HepG2 (cell line): Measurements from ENCODE around the gene OR10AD1. TPM values are rescaled to one million over a fixed set of nuclear protein-coding genes. Genes with fewer than 3 reads are reported as not detected.
A peak's percentile ranks its signal among the peaks of the same experiment; 100 is the strongest.

Source experiments
- ATF6 ChIP-seq: sonication (generic); formaldehyde crosslinking; conservative IDR thresholded peaks from 2 replicates; pipeline ENCODE4 v1.4.0; 2020; ENCODE audit warnings: missing genetic modification reagents
- GFI1 ChIP-seq: sonication (generic); formaldehyde crosslinking; IDR thresholded peaks from 2 replicates; pipeline ENCODE4 v1.5.0; 2020; ENCODE audit warnings: missing genetic modification reagents, mild to moderate bottlenecking, borderline replicate concordance
- GPN1 ChIP-seq: sonication (generic); formaldehyde crosslinking; IDR thresholded peaks from 2 replicates; pipeline ENCODE4 v1.5.1; 2020; ENCODE audit warnings: missing genetic modification reagents, borderline replicate concordance
- HNRNPK ChIP-seq: fragments of 200-400 bp; formaldehyde crosslinking; IDR thresholded peaks from 2 replicates; pipeline ENCODE4 v1.6.1; 2018; ENCODE audit warnings: low read length, low read depth, moderate library complexity, mild to moderate bottlenecking; ENCODE audit not compliant: poor library complexity, severe bottlenecking
- LBX2 ChIP-seq: sonication (generic); formaldehyde crosslinking; IDR thresholded peaks from 2 replicates; pipeline ENCODE4 v1.5.0; 2020; ENCODE audit warnings: missing genetic modification reagents, mild to moderate bottlenecking, borderline replicate concordance
- MEF2D ChIP-seq: sonication (generic); formaldehyde crosslinking; IDR thresholded peaks from 2 replicates; pipeline ENCODE4 v1.5.1; 2020; ENCODE audit warnings: mild to moderate bottlenecking, missing genetic modification reagents
- MNT ChIP-seq: fragments of 450-650 bp; IDR thresholded peaks from 2 replicates; pipeline ENCODE4 v1.6.1; 2016
- ONECUT2 ChIP-seq: sonication (generic); formaldehyde crosslinking; IDR thresholded peaks from 2 replicates; pipeline ENCODE4 v1.4.0; 2020; ENCODE audit warnings: missing genetic modification reagents
- RFX1 ChIP-seq: fragments of 450-650 bp; IDR thresholded peaks from 2 replicates; pipeline ENCODE4 v1.6.1; 2017
- SNAPC4 ChIP-seq: sonication (generic); formaldehyde crosslinking; IDR thresholded peaks from 2 replicates; pipeline ENCODE4 v1.4.0; 2020; ENCODE audit warnings: mild to moderate bottlenecking, missing genetic modification reagents
- SPEN ChIP-seq: sonication (generic); formaldehyde crosslinking; IDR thresholded peaks from 2 replicates; pipeline ENCODE4 v1.5.1; 2020; ENCODE audit warnings: low read depth, mild to moderate bottlenecking, missing genetic modification reagents
- TBL1XR1 ChIP-seq: fragments of 150-350 bp; IDR thresholded peaks from 2 replicates; pipeline ENCODE4 v1.6.1; 2014; ENCODE audit warnings: borderline replicate concordance, low read length; ENCODE audit not compliant: partially characterized antibody
- TEAD3 ChIP-seq: optimal IDR thresholded peaks from 2 replicates; pipeline ENCODE3; 2016; ENCODE audit warnings: borderline replicate concordance
- ZNF557 ChIP-seq: sonication (generic); formaldehyde crosslinking; IDR thresholded peaks from 2 replicates; pipeline ENCODE4 v1.4.0; 2020; ENCODE audit warnings: missing genetic modification reagents
- ZNF607 ChIP-seq: sonication (generic); formaldehyde crosslinking; IDR thresholded peaks from 2 replicates; pipeline ENCODE4 v1.5.1; 2020; ENCODE audit warnings: missing genetic modification reagents, mild to moderate bottlenecking, borderline replicate concordance
- ZNF614 ChIP-seq: IDR thresholded peaks from 2 replicates; pipeline ENCODE4 v1.6.1; 2018; ENCODE audit warnings: missing biosample characterization, missing genetic modification reagents, inconsistent platforms, borderline replicate concordance
- ZNF7 ChIP-seq: IDR thresholded peaks from 2 replicates; pipeline ENCODE4 v1.6.1; 2016; ENCODE audit warnings: missing biosample characterization, missing genetic modification reagents
- ZNF724P ChIP-seq: sonication (generic); formaldehyde crosslinking; IDR thresholded peaks from 2 replicates; pipeline ENCODE4 v1.8.0; 2022; ENCODE audit warnings: missing genetic modification reagents, borderline replicate concordance
- ZNF776 ChIP-seq: sonication (generic); formaldehyde crosslinking; IDR thresholded peaks from 2 replicates; pipeline ENCODE4 v1.4.0; 2020; ENCODE audit warnings: mild to moderate bottlenecking, missing genetic modification reagents
- polyA plus RNA-seq, 8 experiments: library from polyadenylated mRNA; depleted of rRNA in 3 of 8; stranded (reverse) in 7 of 8; unstranded in 1 of 8; fragments of >200 nt; fragmentation: Illumina TruSeq in 4 of 8; extraction: Trizol in 4 of 8; gene quantifications; 2 replicates each; pipeline versions ENCODE4 v1.2.1 to v1.2.3, GENCODE V29; 2011 to 2016; ENCODE audit warnings: low read depth in 4 of 8, missing spikeins in 1 of 8, mixed read lengths in 1 of 8; ENCODE audit not compliant: insufficient read depth in 1 of 8
- total RNA-seq, 5 experiments: library from RNA; depleted of rRNA; stranded (reverse); fragments of >200 nt; fragmentation: Illumina TruSeq; extraction: Trizol; gene quantifications; 2 replicates each; pipeline ENCODE4 v1.2.3, GENCODE V29; 2016; ENCODE audit warnings: low read depth in 1 of 5

The OR10AD1 gene
- total and polyA plus RNA-seq, 2 of the 13 experiments (the other 11 are each of a cell fraction or from before 2014, with no cell fraction given): not detected

- TF ChIP-seq ZNF614 (CRISPR knock-in tag) (peak; percentile 88), GPN1 (no peak), LBX2 (CRISPR knock-in tag) (no peak), GFI1 (CRISPR knock-in tag) (no peak), ZNF607 (CRISPR knock-in tag) (peak; percentile 64; the same call in 1 of the 2 replicates), MNT (0 out of 2 replicates have a peak, but pooled peaks have one; percentile 8), MEF2D (CRISPR knock-in tag) (peak; percentile 87), ZNF7 (CRISPR knock-in tag) (no peak), ZNF557 (CRISPR knock-in tag) (no peak), TEAD3 (CRISPR knock-in tag) (peak; percentile 60), RFX1 (no peak), ATF6 (CRISPR knock-in tag) (no peak), ONECUT2 (CRISPR knock-in tag) (no peak), TBL1XR1 (no peak), ZNF776 (CRISPR knock-in tag) (no peak), HNRNPK (no peak), SPEN (CRISPR knock-in tag) (peak; percentile 61), ZNF724P (CRISPR knock-in tag) (no peak), SNAPC4 (CRISPR knock-in tag) (0 out of 2 replicates have a peak, but pooled peaks have one; percentile 39)
These were observed 45.8 kb downstream of the OR10AD1 start, which contains the start of gene ASB8 (continued) for GRCh38 chr12:48157018-48157888.
